ENCODE data around the gene CCR2. TPM values are rescaled to one million over a fixed set of nuclear protein-coding genes. Genes with fewer than 3 reads are reported as not detected.

CCR2 gene
- total and polyA plus RNA-seq, 10 donors, result 2.0 to 54.4 (median 19.9) TPM

GRCh38 chr3:46397111-46397510 is 43.2 kb downstream of the CCR2 start:
- Histone ChIP-seq H3K27ac (peak overlapping the region in 2 of 8 donors; percentile 55 to 65), H3K27me3 (replicated peaks in 1 of 7) (no peaks in the 10 kb centered on the region), H3K4me3 (no peak overlapping the region), H3K9me3 (no peaks in the 10 kb centered on the region), H3K36me3 (no peaks in the 10 kb centered on the region), H3K4me1 (peaks cover 0 to 62% (median 27%) of the 10 kb centered on the region in 6 donors)
- TF ChIP-seq POLR2A (IDR thresholded peaks at IDR 0.05), result no peak
- TF ChIP-seq POLR2AphosphoS5 (IDR thresholded peaks at IDR 0.05), result no peak
- TF ChIP-seq CTCF (IDR thresholded peaks at IDR 0.05 in 8 of 11, conservative IDR thresholded peaks at IDR 0.05 in 3 of 11), result no peak
- no peak for DNase-seq
- 93 to 98% (median 94%) methylated on average over 7 of the region's 7 CpGs for WGBS, 5 donors
- intact Hi-C loops (cut with DNase I; ENCODE audit: low total_unique reads), result no loop called here

- Histone ChIP-seq H3K36me3 (no peaks in the 10 kb centered on the region), H3K27ac (peak overlapping the region in 2 of 8 donors; percentile 67 to 69), H3K27me3 (replicated peaks in 1 of 7) (no peaks in the 10 kb centered on the region), H3K4me1 (peaks cover 0 to 58% (median 26%) of the 10 kb centered on the region in 6 donors), H3K4me3 (no peak overlapping the region), H3K9me3 (no peaks in the 10 kb centered on the region)
- DNase-seq, result no peak
- TF ChIP-seq POLR2AphosphoS5 (IDR thresholded peaks at IDR 0.05) (no peak), CTCF (IDR thresholded peaks at IDR 0.05 in 8 of 11, conservative IDR thresholded peaks at IDR 0.05 in 3 of 11) (no peak), POLR2A (IDR thresholded peaks at IDR 0.05) (no peak)
- intact Hi-C loops (cut with DNase I; ENCODE audit: low total_unique reads), result no loop called here
- WGBS, 5 donors, result 87 to 96% (median 94%) methylated on average over 6 of the region's 6 CpGs
Observed at GRCh38 chr3:46398186-46398955, 44.5 kb downstream of the CCR2 start.

- intact Hi-C loops (cut with DNase I; ENCODE audit: low total_unique reads), result no loop called here
- DNase-seq, result no peak
- WGBS, 5 donors, result 61 to 71% (median 69%) methylated on average over 2 of the region's 2 CpGs
- peaks cover 0 to 56% (median 23%) of the 10 kb centered on the region in 6 donors for H3K4me1 ChIP-seq
- H3K27ac ChIP-seq, result peak overlapping the region in 4 of 8 donors; percentile 4 to 69 (median 58)
- H3K4me3 ChIP-seq, result no peak overlapping the region
- no peaks in the 10 kb centered on the region for H3K36me3 ChIP-seq
- TF ChIP-seq POLR2A (IDR thresholded peaks at IDR 0.05) (no peak), POLR2AphosphoS5 (IDR thresholded peaks at IDR 0.05) (no peak), CTCF (IDR thresholded peaks at IDR 0.05 in 8 of 11, conservative IDR thresholded peaks at IDR 0.05 in 3 of 11) (no peak)
- no peaks in the 10 kb centered on the region for H3K27me3 ChIP-seq (replicated peaks in 1 of 7)
- H3K9me3 ChIP-seq, result no peaks in the 10 kb centered on the region
Observed at GRCh38 chr3:46399098-46399497, 45.2 kb downstream of the CCR2 start.

- TF ChIP-seq POLR2AphosphoS5 (IDR thresholded peaks at IDR 0.05) (no peak), POLR2A (IDR thresholded peaks at IDR 0.05) (no peak), CTCF (IDR thresholded peaks at IDR 0.05 in 8 of 11, conservative IDR thresholded peaks at IDR 0.05 in 3 of 11) (no peak)
- H3K4me1 ChIP-seq, result peaks cover 3 to 56% (median 23%) of the 10 kb centered on the region in 6 donors
- 36 to 51% (median 47%) methylated on average over 2 of the region's 2 CpGs for WGBS, 5 donors
Observed at GRCh38 chr3:46399557-46399956, 45.6 kb downstream of the CCR2 start.

More at GRCh38 chr3:46399557-46399956, 45.6 kb downstream of the CCR2 start:
- H3K27ac ChIP-seq, result peak overlapping the region in 6 of 8 donors; percentile 25 to 69 (median 58)
- H3K4me3 ChIP-seq, result no peak overlapping the region
- no peak for DNase-seq
- intact Hi-C loops (cut with DNase I; ENCODE audit: low total_unique reads), result no loop called here
- no peaks in the 10 kb centered on the region for H3K9me3 ChIP-seq
- no peaks in the 10 kb centered on the region for H3K27me3 ChIP-seq (replicated peaks in 1 of 7)
- no peaks in the 10 kb centered on the region for H3K36me3 ChIP-seq
